AG20443 (cell line): ENCODE results near the gene PIEZO1.
"Not testable (repeated sequence)": the region's sequence is repeated elsewhere in the genome, so short reads cannot be mapped to it uniquely, and the experiment has no call there.

Experiments used
- DNase-seq: peaks from one replicate; pipeline ENCODE4 v3.0.0; 2012; ENCODE audit warnings: low spot score, mixed read lengths

PIEZO1 gene

GRCh38 chr16:88687254-88687576 is 97.8 kb downstream of the PIEZO1 start:
- DNase-seq: no peak

GRCh38 chr16:88686439-88687253 is 98.4 kb downstream of the PIEZO1 start, which contains the start of gene SNAI3:
Gene SNAI3 (minus strand): TSS chr16:88686507. CDS start chr16:88686406, 101 bp downstream.
- DNase-seq: peak; percentile 81

GRCh38 chr16:88686062-88686438 is 99.0 kb downstream of the PIEZO1 start:
- DNase-seq: peak; percentile 49

GRCh38 chr16:88685156-88686061 is 99.6 kb downstream of the PIEZO1 start:
- peak; percentile 85 for DNase-seq

GRCh38 chr16:88684569-88685155 is 100.4 kb downstream of the PIEZO1 start:
- no peak for DNase-seq

- no peak for DNase-seq
Observed at GRCh38 chr16:88681709-88682451, 103.1 kb downstream of the PIEZO1 start.

GRCh38 chr16:88681084-88681680 is 103.8 kb downstream of the PIEZO1 start:
- DNase-seq: no peak

GRCh38 chr16:88680554-88681083 is 104.4 kb downstream of the PIEZO1 start:
- no peak for DNase-seq

GRCh38 chr16:88678224-88678979 is 106.6 kb downstream of the PIEZO1 start:
- no peak for DNase-seq

GRCh38 chr16:88677721-88678120 is 107.3 kb downstream of the PIEZO1 start:
- no peak for DNase-seq

GRCh38 chr16:88676502-88677242 is 108.3 kb downstream of the PIEZO1 start:
- no peak for DNase-seq

- DNase-seq: no peak
Observed at GRCh38 chr16:88673716-88674379, 111.2 kb downstream of the PIEZO1 start.

- no peak for DNase-seq
Observed at GRCh38 chr16:88672776-88673175, 112.2 kb downstream of the PIEZO1 start.

GRCh38 chr16:88671806-88672205 is 113.2 kb downstream of the PIEZO1 start:
- DNase-seq: no peak

- DNase-seq: peak; percentile 47
Observed at GRCh38 chr16:88669980-88670379, 115.0 kb downstream of the PIEZO1 start.

GRCh38 chr16:88669493-88669892 is 115.5 kb downstream of the PIEZO1 start:
- not testable (repeated sequence) for DNase-seq

GRCh38 chr16:88667461-88667860 is 117.6 kb downstream of the PIEZO1 start:
- no peak for DNase-seq

GRCh38 chr16:88665570-88665969 is 119.5 kb downstream of the PIEZO1 start:
- no peak for DNase-seq
